HS-5 (cell line): Measurements from ENCODE around the gene ITPR1.

Experiments used
- DNase-seq: peaks from one replicate; pipeline ENCODE4 v3.0.0-alpha.2; 2012; ENCODE audit warnings: low read depth

Gene ITPR1

GRCh38 chr3:4643904-4644547, 150.9 kb downstream of the ITPR1 start:
- DNase-seq: no peak

- DNase-seq: no peak
These were observed 151.8 kb downstream of the ITPR1 start for GRCh38 chr3:4644951-4645350.

DNA sequence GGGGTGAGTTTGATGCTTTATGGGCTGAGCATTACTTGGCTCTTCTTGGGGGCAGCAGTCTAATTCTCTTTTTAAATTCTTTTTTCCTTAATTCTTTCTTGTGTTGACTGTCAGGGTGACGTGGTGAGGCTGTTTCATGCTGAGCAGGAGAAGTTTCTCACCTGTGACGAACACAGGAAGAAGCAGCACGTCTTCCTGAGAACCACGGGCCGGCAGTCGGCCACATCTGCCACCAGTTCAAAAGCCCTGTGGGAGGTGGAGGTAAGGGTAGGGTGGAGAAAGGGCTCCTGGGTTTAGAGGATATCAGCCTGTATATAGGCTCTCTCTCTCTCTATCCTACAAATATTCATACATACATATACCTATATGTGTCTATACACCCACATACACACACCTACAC, 152.3 kb downstream of the ITPR1 start:
- no peak for DNase-seq

GRCh38 chr3:4647411-4647810, 154.3 kb downstream of the ITPR1 start:
- DNase-seq: no peak

DNA sequence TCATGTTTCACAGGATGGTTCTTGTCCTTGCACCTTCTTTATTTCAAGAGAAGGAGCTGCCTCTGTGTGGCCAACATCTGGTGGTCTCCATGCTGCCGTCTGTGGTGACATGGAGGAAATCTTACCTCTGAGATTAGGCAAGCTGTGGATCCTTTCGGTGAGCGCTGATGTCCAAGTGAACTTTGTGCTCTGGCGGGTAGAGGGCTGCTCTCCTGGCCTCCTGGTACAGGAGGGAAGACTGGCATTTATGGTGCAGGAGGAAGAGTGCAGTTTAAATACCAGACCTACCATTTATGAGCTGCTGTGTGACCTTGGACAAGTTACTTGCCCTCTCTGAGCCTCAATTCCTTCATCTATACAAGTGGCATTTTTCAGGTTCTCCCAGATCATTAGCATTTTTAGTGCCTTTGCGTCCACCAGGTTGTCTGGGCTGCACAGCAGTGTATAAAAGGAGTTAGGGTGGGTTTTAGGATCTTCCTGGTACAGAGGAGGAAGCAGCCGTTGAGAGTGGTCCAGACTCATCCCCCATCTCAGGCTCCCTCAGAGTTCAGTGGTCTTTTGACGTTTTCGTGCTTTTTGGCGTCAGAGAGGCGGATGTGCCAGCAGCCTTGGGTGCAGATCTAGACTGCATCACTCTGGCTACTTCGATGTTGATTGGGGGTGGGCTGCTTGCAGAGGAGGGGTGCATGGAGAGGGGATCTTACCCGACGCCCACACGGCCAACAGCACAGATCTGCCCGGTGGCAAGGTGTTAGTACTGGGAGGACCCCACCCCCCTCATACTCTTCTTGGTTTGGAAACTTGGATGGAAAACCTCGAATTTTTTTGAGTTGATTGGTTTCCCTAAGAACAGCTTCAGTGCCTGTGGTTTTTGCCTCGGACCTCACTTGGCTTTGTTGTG, 162.2 kb downstream of the ITPR1 start:
- DNase-seq: no peak

- peak; percentile 28 for DNase-seq
These were observed 162.9 kb downstream of the ITPR1 start for GRCh38 chr3:4656059-4656458.

DNA sequence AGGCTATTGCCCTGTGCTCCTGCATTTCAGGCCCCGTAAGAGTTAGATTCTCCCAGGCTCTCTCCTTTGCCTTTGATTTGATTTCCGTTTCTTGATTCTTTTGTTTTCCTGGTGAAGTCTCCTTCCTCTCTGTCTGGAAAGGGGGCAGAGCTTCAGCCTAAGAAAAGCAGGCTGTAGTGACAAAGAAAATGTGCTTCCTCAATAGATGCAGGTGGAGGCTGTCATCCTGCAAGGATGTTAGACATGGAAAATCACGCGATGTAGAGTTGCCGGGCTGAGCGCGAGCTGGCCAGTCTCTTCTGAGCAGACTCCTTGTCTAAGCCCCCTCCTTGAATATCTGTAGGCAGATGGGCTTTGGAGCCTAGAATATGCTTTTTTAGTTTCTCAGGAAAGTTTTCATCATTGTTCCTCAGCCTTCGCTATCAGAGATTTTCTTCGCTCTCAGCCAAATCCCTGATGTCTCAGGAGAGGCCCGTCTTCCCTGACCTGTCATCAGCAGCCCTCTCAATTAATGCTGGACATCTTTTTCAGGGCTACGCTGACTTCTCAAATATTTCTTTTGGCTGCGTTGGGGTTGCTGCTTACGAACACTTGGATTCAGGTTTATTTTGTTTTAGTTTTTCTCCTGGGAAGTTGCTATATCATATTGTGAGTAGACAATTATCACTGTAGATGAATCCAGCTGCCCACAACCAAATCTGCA, 163.6 kb downstream of the ITPR1 start:
- DNase-seq: no peak

- no peak for DNase-seq
These were observed 167.8 kb downstream of the ITPR1 start for GRCh38 chr3:4660936-4661335.

DNA sequence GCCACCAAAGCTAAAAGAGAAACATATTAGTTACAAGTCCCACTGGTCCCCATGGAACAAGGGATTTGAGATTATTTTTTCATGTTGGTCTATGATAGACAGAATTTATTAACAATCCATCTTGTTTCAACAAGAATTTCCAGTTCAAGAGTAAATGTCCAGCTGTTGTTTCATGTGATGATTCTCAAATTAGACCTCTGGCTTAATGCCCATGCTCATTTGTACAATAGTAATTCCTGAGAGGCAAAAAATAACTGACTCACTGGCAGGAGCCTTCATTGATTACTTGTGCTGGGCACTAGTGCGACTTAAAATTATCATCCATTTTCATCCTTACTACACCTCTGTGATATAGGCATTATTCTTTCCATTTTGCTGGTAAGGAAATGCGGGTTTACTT, 171.3 kb downstream of the ITPR1 start:
- DNase-seq: no peak

DNA sequence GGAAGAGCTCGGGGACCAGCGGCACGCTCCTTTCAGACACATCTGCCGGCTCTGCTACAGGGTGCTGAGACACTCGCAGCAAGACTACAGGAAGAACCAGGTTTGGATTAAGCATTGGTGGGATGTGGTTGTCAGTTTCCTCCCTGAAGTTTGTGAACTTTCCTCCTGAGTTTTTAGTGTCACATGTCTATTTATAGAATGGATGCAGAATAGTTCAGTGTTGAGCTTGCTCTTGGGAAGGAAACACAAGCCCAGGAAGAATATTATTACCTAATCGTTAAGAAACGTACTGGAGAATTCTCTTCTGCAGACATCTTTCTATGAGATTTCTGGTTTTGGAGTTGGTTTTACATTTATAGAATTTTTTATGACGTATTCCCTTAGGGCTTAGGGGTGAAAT, 172.0 kb downstream of the ITPR1 start:
- no peak for DNase-seq

DNA sequence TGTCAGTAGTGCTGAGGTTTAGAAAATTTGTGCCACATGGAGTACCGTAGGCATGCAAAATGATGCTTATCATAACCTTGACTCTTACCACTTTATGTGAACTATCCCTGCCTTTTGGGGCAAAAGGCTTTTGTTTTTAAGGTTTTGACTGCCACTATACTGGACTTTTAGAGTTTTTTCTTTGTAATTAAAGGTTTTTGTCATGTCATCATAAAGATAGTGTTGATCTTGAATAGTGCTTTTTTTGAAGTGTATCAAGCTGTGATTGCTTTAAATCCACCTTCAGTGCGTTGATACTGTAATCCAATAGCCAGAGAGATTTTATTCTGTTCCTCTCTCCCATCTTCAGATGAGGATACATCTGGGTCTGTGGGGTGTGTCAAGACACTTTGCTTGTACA, 172.9 kb downstream of the ITPR1 start:
- DNase-seq: no peak

DNA sequence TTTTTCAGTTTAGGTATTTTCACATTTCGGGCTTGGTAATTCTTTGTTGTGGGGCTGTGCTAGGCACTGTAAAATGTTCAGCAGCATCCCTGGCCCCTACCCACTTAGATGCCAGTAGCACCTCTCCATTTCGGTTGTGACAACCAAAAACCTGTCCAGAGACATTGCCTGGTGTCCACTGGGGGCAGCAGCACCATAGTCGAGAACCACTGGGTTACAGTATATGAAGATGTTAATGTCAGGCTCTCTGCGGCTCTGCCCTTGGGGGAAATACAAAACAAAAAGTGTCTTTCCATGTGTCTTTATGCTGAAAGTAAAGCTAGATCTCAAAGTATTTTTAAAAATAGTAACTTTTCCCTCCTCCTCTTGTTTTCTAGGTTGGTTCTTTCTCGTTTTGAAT, 177.2 kb downstream of the ITPR1 start:
- no peak for DNase-seq

DNA sequence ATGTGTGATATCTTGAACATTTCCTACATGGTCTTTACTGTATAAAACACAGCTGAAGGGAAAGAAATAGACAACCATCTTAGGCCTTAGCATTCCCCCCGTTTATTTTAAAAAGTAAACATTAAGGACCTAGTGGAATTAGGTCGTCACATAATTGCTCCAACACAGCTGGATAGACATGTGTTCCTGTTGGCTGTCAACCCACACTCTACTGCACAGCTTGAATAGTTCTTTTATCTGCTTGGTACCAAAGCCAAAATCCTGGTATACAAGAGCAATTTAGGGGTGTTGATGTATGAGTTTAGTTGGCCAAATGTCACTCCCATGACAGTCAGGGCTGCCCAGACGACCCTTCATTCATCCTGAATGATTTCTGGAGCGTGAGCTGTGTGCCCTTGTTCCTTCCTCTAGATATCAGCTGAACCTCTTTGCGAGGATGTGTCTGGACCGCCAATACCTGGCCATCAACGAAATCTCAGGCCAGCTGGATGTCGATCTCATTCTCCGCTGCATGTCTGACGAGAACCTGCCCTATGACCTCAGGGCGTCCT, 179.7 kb downstream of the ITPR1 start:
- no peak for DNase-seq

GRCh38 chr3:4674216-4674615, 181.1 kb downstream of the ITPR1 start:
- DNase-seq: no peak

DNA sequence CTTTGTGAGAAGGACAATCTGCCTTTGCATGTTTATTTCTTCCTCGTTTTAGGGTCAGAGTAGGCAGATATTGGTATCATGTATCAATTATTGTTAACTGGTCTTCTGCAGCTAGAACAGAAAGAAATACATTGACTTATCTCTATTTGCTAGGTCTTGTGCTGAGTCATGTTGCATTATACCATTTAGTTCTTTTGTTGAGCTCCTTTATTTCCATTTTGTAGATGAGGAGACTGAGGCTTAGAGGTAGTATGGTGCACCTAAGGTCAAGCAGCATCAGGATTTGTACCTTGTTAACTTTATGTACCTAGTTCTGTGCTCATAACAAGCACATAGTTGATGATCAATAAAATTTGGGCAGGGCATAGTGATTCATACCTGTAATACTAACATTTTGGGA, 182.6 kb downstream of the ITPR1 start:
- no peak for DNase-seq

DNA sequence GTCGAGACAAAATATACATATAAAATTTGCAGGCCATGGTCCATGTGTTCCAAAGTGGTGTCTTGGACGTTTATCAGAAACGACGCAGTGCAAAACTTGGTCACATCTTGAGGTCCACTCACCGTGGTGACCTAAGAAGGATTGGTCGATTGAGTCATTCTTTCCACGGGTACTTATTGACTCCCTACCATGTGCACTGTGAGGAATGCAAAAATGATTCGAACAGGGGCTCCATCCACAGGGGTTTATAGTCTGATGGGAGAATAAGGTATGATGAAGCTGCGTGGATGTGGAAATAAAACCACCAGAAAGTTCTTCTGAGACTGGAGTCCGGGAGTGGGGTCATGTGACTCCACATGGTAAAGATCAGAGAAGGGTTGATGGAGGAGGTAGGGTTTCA, 185.2 kb downstream of the ITPR1 start:
- DNase-seq: no peak

GRCh38 chr3:4680227-4680691, 187.1 kb downstream of the ITPR1 start:
- DNase-seq: no peak

- peak; percentile 28 for DNase-seq
These were observed 187.7 kb downstream of the ITPR1 start for GRCh38 chr3:4680871-4681300.

DNA sequence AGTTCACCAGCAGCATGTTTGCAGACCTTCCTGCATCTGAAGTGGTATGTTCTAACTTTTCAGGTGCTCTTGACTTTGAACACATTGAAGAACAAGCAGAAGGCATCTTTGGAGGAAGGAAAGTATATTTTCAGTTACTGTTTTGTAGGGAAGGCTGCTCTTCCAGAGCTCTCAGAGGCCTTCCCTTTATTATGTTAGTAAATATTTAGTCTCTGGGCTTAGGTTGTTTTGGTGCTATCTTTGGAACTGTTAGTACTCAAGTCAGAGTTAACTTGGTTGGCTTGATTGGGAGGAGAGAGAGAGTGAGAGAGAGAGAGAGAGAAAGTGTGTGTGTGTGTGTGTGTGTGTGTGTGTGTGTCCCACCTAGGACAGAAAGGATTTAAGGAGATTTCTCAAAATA, 188.2 kb downstream of the ITPR1 start:
- no peak for DNase-seq

GRCh38 chr3:4684117-4684516, 191.0 kb downstream of the ITPR1 start:
- DNase-seq: no peak

DNA sequence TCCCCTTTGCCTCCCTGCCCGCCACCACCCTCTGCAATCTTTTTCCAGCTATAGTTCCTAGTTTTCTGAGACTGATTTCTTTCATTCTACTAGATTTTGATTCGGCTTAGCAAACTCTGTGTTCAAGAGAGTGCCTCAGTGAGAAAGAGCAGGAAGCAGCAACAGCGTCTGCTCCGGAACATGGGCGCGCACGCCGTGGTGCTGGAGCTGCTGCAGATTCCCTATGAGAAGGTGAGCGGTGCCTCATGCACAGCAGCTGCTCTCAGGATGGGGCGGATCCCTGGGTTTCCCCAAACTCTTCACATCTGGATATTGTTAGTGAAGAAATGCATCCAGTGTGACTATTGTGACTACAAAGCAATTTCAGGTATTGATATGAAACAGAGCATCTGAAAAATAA, 191.8 kb downstream of the ITPR1 start:
- no peak for DNase-seq

DNA sequence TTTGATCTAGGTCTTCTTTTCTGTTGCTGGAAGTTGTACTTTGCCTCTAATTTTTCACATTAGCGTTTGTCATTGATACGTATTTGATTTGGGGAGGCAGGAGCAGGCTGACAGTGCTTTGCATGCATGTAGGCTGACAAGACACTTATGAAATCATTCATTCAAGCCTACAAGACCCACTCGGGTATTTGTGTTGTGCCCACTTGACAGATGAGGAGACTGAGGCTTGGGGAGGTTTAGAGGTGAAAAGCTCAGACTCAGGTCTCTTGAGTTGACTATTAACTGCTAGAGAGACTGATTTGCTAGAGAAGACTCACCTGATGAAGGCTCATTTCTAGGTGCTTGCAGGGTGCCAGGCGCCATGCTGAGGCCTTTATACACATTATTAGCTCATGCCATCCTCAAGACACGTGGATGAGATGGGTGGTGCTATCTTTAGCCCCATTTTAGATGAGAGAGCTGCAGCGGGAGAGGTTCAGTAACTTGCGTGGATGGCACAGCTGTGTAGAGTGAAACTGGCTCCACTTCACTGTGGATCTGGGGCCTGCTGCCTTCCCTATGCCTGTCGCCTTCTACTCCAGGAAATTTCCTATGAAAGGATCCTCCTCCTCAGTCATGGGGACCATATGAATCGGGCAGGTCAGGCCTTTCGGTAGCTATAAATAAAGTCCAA, 192.7 kb downstream of the ITPR1 start:
- no peak for DNase-seq
